Vagina (tissue), 2 donors: ENCODE data around the gene EFTUD2.

Experiments
- CTCF ChIP-seq, 3 experiments: fragments of 450-650 bp in 2 of 3; fragments of 200-600 bp in 1 of 3; sonication (generic) in 1 of 3; IDR thresholded peaks; one replicate each; pipeline ENCODE4 v1.5.1; 2017 to 2019; ENCODE audit warnings: antibody characterized with exemption in 3 of 3, mild to moderate bottlenecking in 2 of 3, moderate library complexity in 2 of 3
- POLR2AphosphoS5 ChIP-seq, 2 donors: sonication (generic); formaldehyde crosslinking; IDR thresholded peaks; one replicate each; pipeline ENCODE4 v1.9.0; 2017; ENCODE audit warnings: antibody characterized with exemption in 2 of 2, mild to moderate bottlenecking in 2 of 2, low read depth in 1 of 2; ENCODE audit not compliant: insufficient read depth in 1 of 2

DNA sequence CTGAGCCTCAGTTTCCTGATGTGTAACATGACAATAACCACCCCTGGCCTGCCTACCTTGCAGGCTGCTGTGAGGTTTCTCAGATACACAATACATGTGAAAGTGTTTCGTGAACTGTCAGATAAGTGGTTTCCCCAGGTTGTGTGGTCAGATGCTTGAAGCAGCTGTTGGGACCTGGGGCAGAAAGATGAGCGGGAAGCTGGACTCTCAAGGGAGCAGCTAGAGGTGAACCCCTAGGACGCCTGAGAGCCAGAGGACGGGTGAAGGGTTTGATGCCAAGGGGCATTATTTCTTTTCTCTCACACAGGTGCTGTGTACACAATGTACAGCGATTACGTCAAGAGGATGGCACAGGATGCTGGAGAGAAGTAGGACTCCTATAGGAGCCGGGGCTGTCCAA, 49.2 kb downstream of the EFTUD2 start:
- TF ChIP-seq CTCF (IDR thresholded peaks at IDR 0.05) (no peak), POLR2AphosphoS5 (IDR thresholded peaks at IDR 0.05; ENCODE audit: insufficient read depth in 1 of 2, low read depth in 1 of 2) (no peak)
